ENCODE measurements around the gene COL23A1. TPM values are rescaled to one million over a fixed set of nuclear protein-coding genes. Genes with fewer than 3 reads are reported as not detected.

The COL23A1 gene
- polyA plus RNA-seq, 2 of the 4 experiments (the other 2 are of a cell fraction), result not detected

DNA sequence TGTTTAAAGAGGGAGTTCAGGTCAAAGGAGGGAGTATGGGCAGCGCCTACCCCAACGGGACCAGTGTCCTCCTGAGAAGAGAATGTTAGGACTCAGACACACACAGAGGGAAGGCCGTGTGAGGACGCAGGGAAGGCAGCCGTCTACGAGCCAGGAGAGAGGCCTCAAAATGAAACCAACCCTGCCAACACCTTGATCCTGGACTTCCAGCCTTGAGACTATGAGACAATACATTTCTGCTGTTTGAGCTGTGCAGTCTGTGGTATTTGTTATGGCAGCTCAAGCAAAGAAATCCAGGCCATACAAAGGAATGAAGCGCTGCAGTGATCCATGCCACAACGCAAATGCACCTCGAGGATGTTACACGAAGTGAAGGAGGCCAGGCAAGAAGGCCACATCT is 97.9 kb downstream of the COL23A1 start:
- ATAC-seq (no peak), FAIRE-seq (no peak), DNase-seq (ENCODE audit: low read depth in 1 of 2, low spot score in 1 of 2) (no peak)
- ChIA-PET CTCF (no interaction called here), POLR2A (no interaction called here)
- no peak overlapping the region for H3K4me2 ChIP-seq
- H3K27ac ChIP-seq, result no peak overlapping the region
- TF ChIP-seq CHD2 (IDR thresholded peaks at IDR 0.05; ENCODE audit: low read length, partially characterized antibody) (no peak), HOXB5 (CRISPR knock-in tag; IDR thresholded peaks at IDR 0.05) (no peak), HOXA7 (CRISPR knock-in tag; IDR thresholded peaks at IDR 0.05) (no peak), HDAC2 (IDR thresholded peaks at IDR 0.05) (no peak), NFE2L2 (conservative IDR thresholded peaks at IDR 0.05; ENCODE audit: low read length) (no peak), ZSCAN20 (CRISPR knock-in tag; IDR thresholded peaks at IDR 0.05) (no peak), CBX2 (IDR thresholded peaks at IDR 0.05; ENCODE audit: borderline replicate concordance, low read depth) (no peak), JUN (IDR thresholded peaks at IDR 0.05) (no peak), RFX5 (IDR thresholded peaks at IDR 0.05) (no peak), TFCP2L1 (CRISPR knock-in tag; IDR thresholded peaks at IDR 0.05) (no peak)
- TF ChIP-seq, protein P1, sequence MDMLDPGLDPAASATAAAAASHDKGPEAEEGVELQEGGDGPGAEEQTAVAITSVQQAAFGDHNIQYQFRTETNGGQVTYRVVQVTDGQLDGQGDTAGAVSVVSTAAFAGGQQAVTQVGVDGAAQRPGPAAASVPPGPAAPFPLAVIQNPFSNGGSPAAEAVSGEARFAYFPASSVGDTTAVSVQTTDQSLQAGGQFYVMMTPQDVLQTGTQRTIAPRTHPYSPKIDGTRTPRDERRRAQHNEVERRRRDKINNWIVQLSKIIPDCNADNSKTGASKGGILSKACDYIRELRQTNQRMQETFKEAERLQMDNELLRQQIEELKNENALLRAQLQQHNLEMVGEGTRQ (IDR thresholded peaks at IDR 0.05), result no peak
- TF ChIP-seq, protein P2, sequence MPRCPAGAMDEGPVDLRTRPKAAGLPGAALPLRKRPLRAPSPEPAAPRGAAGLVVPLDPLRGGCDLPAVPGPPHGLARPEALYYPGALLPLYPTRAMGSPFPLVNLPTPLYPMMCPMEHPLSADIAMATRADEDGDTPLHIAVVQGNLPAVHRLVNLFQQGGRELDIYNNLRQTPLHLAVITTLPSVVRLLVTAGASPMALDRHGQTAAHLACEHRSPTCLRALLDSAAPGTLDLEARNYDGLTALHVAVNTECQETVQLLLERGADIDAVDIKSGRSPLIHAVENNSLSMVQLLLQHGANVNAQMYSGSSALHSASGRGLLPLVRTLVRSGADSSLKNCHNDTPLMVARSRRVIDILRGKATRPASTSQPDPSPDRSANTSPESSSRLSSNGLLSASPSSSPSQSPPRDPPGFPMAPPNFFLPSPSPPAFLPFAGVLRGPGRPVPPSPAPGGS (IDR thresholded peaks at IDR 0.05), result no peak
- TF ChIP-seq, protein P3, sequence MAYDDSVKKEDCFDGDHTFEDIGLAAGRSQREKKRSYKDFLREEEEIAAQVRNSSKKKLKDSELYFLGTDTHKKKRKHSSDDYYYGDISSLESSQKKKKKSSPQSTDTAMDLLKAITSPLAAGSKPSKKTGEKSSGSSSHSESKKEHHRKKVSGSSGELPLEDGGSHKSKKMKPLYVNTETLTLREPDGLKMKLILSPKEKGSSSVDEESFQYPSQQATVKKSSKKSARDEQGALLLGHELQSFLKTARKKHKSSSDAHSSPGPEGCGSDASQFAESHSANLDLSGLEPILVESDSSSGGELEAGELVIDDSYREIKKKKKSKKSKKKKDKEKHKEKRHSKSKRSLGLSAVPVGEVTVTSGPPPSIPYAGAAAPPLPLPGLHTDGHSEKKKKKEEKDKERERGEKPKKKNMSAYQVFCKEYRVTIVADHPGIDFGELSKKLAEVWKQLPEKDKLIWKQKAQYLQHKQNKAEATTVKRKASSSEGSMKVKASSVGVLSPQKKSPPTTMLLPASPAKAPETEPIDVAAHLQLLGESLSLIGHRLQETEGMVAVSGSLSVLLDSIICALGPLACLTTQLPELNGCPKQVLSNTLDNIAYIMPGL (CRISPR knock-in tag; IDR thresholded peaks at IDR 0.05; ENCODE audit: borderline replicate concordance), result no peak
- WGBS (ENCODE audit: missing lambda C conversion rate), result 43% methylated on average over 10 of the region's 10 CpGs
- H3K4me3 ChIP-seq, result no peak overlapping the region
- no peaks in the 10 kb centered on the region for H3K4me1 ChIP-seq
- H3K9me3 ChIP-seq, result peaks cover 18% of the 10 kb centered on the region

DNA sequence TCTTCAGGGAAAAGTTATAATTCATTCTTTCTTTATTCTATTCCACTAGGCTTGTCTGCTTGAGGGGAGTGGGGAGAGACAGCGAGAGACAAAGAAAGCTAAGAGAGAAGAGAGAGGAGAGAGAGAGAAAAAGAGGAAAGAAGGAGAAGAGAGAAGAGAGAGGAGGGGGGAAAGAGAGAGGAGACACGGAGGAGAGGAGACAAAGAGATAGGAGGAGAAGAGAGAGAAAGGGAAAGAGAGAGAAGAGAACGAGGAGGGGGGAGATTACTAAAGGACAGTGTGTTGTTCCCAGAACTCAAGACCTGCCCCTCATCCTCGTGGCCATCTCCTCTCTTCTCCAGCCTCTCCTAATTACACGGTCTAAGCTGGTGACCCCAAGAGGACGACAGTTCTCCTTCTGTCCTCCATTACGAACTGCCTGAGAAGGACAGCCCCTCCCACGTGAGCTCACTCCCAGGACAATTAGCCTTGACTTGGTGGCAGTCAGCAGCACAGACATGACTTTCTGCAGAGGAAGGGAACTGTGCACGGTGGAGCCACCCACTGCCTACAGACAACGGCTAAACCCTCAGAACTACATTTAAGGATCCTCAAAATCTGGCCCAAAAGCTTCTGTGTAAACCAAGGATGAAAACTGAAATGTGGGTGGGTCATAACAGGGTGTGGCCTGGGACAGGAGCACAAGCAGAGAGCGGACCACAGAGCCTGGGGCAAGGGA is 99.1 kb downstream of the COL23A1 start:
- ChIA-PET POLR2A (no interaction called here), CTCF (interaction anchor here (0.6 kb wide), 1 partner anchor 236 kb away, joined by 3 read pairs; no protein-coding TSS in a partner anchor)
- H3K27ac ChIP-seq, result no peak overlapping the region
- FAIRE-seq, result no peak
- no peak overlapping the region for H3K4me2 ChIP-seq
- no peak for DNase-seq (ENCODE audit: low read depth in 1 of 2, low spot score in 1 of 2)
- TF ChIP-seq JUNB (IDR thresholded peaks at IDR 0.05) (no peak), ZC3H11A (IDR thresholded peaks at IDR 0.05) (no peak), HEYL (CRISPR knock-in tag; IDR thresholded peaks at IDR 0.05) (no peak), KDM1A (IDR thresholded peaks at IDR 0.05; ENCODE audit: low read depth) (no peak), RCOR1 (IDR thresholded peaks at IDR 0.05; ENCODE audit: low read depth, low read length) (no peak), PHF8 (IDR thresholded peaks at IDR 0.05; ENCODE audit: borderline replicate concordance, low read depth) (no peak)
- no peaks in the 10 kb centered on the region for H3K4me1 ChIP-seq
- ATAC-seq, result no peak
- H3K4me3 ChIP-seq, result no peak overlapping the region
- H3K9me3 ChIP-seq, result peaks cover 18% of the 10 kb centered on the region
- WGBS (ENCODE audit: missing lambda C conversion rate), result 9% methylated on average over 11 of the region's 11 CpGs

GRCh38 chr5:178489271-178489976 is 100.8 kb downstream of the COL23A1 start:
- CTCF ChIA-PET, result no interaction called here
- DNase-seq (ENCODE audit: low read depth in 1 of 2, low spot score in 1 of 2), result no peak
- no peak for FAIRE-seq
- H3K4me3 ChIP-seq, result no peak overlapping the region
- peaks cover 14% of the 10 kb centered on the region; the same call in 2 of the 3 replicates for H3K9me3 ChIP-seq
- ATAC-seq, result no peak
- POLR2A ChIA-PET, result no interaction called here
- WGBS (ENCODE audit: missing lambda C conversion rate), result 14% methylated on average over 12 of the region's 12 CpGs
- no peak overlapping the region for H3K4me2 ChIP-seq
- no peaks in the 10 kb centered on the region for H3K4me1 ChIP-seq
- no peak overlapping the region for H3K27ac ChIP-seq
- no peak for TF ChIP-seq CHD2 (IDR thresholded peaks at IDR 0.05; ENCODE audit: low read length, partially characterized antibody)
- TF ChIP-seq ZNF302 (CRISPR knock-in tag; IDR thresholded peaks at IDR 0.05), result no peak
- no peak for TF ChIP-seq MAZ (IDR thresholded peaks at IDR 0.05; ENCODE audit: borderline replicate concordance, low read depth, low read length)
- TF ChIP-seq RFX5 (IDR thresholded peaks at IDR 0.05), result no peak
- TF ChIP-seq CTCF (IDR thresholded peaks at IDR 0.05), result no peak
- TF ChIP-seq ZC3H11A (IDR thresholded peaks at IDR 0.05), result no peak
- TF ChIP-seq, protein P4, sequence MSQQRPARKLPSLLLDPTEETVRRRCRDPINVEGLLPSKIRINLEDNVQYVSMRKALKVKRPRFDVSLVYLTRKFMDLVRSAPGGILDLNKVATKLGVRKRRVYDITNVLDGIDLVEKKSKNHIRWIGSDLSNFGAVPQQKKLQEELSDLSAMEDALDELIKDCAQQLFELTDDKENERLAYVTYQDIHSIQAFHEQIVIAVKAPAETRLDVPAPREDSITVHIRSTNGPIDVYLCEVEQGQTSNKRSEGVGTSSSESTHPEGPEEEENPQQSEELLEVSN (IDR thresholded peaks at IDR 0.05; ENCODE audit: borderline replicate concordance, low read depth), result no peak
- TF ChIP-seq HDAC2 (IDR thresholded peaks at IDR 0.05), result no peak
- TF ChIP-seq CBX2 (IDR thresholded peaks at IDR 0.05; ENCODE audit: borderline replicate concordance, low read depth), result no peak
- no peak for TF ChIP-seq MAX (IDR thresholded peaks at IDR 0.05)
- TF ChIP-seq, protein P5, sequence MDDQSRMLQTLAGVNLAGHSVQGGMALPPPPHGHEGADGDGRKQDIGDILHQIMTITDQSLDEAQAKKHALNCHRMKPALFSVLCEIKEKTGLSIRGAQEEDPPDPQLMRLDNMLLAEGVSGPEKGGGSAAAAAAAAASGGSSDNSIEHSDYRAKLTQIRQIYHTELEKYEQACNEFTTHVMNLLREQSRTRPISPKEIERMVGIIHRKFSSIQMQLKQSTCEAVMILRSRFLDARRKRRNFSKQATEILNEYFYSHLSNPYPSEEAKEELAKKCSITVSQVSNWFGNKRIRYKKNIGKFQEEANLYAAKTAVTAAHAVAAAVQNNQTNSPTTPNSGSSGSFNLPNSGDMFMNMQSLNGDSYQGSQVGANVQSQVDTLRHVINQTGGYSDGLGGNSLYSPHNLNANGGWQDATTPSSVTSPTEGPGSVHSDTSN (IDR thresholded peaks at IDR 0.05), result no peak

All from A549 (cell line).